OCI-LY3 (cell line): ENCODE results near the gene BBS2.

Experiments used
- H2AFZ ChIP-seq: fragments of 200-600, 300-600 bp; shearing (Covaris generic); 2 replicates; pipeline ENCODE4 v1.6.0; 2014; ENCODE audit warnings: antibody characterized with exemption, low read depth, low read length
- H3K27ac ChIP-seq: fragments of 200-600, 300-600 bp; sonication (generic); 2 replicates; pipeline ENCODE4 v1.5.1; 2014; ENCODE audit warnings: mild to moderate bottlenecking, low read length, moderate library complexity, mixed read lengths
- H3K27me3 ChIP-seq: fragments of 200-600, 300-600 bp; sonication (generic); 2 replicates; pipeline ENCODE4 v1.6.1; 2014; ENCODE audit warnings: low read depth, low read length, mixed read lengths
- H3K36me3 ChIP-seq: fragments of 200-600, 300-600 bp; sonication (generic); replicated peaks from 2 replicates; pipeline ENCODE3; 2014; ENCODE audit warnings: low read depth, low read length, mixed read lengths
- H3K4me1 ChIP-seq: fragments of 300-600, 200-600 bp; sonication (generic); 2 replicates; pipeline ENCODE4 v1.6.1; 2014; ENCODE audit warnings: low read length, mixed read lengths
- H3K4me2 ChIP-seq: fragments of 200-600, 300-600 bp; sonication (generic); 2 replicates; pipeline ENCODE4 v1.6.1; 2014; ENCODE audit warnings: low read length, mixed read lengths
- H3K4me3 ChIP-seq: fragments of 300-600, 200-600 bp; sonication (generic); 2 replicates; pipeline ENCODE4 v1.5.1; 2014; ENCODE audit warnings: antibody characterized with exemption, mild to moderate bottlenecking, low read length, moderate library complexity
- H3K79me2 ChIP-seq: fragments of 300-600, 200-600 bp; shearing (Covaris generic); 2 replicates; pipeline ENCODE4 v1.6.1; 2014; ENCODE audit warnings: mild to moderate bottlenecking, low read length, mixed read lengths
- H3K9ac ChIP-seq: fragments of 300-600, 200-600 bp; shearing (Covaris generic); 2 replicates; pipeline ENCODE4 v1.6.0; 2014; ENCODE audit warnings: mild to moderate bottlenecking, low read length, moderate library complexity
- H3K9me3 ChIP-seq: fragments of 200-600, 300-600 bp; shearing (Covaris generic); 2 replicates; pipeline ENCODE4 v1.6.1; 2014; ENCODE audit warnings: low read length, mixed read lengths; ENCODE audit not compliant: insufficient read depth
- H4K20me1 ChIP-seq: fragments of 200-600, 300-600 bp; sonication (generic); 2 replicates; pipeline ENCODE4 v1.6.1; 2016; ENCODE audit warnings: low read length, mixed read lengths; ENCODE audit not compliant: insufficient read depth
- CTCF ChIP-seq: fragments of 200-600, 300-600 bp; sonication (generic); IDR thresholded peaks from 2 replicates; pipeline ENCODE4 v1.5.1; 2014; ENCODE audit warnings: antibody characterized with exemption, low read length, low read depth
- EZH2phosphoT487 ChIP-seq: fragments of 200-600 bp; shearing (Covaris generic); IDR thresholded peaks from 2 replicates; pipeline ENCODE4 v1.6.1; 2018; ENCODE audit warnings: antibody characterized with exemption, mixed run types, low read depth

Gene BBS2

GRCh38 chr16:56542039-56542438, 22.2 kb upstream of the BBS2 start:
- Histone ChIP-seq H3K4me1 (0 out of 2 replicates have a peak, but pooled peaks cover 6% of the 10 kb centered on the region), H3K4me2 (no peak overlapping the region), H3K4me3 (no peak overlapping the region)

GRCh38 chr16:56539656-56540055, 19.8 kb upstream of the BBS2 start:
- peaks cover 18% of the 10 kb centered on the region; the same call in 1 of the 2 replicates for H3K27me3 ChIP-seq
- H3K4me2 ChIP-seq, result no peak overlapping the region
- H3K9me3 ChIP-seq, result no peaks in the 10 kb centered on the region
- H3K4me3 ChIP-seq, result no peak overlapping the region
- no peak overlapping the region for H3K9ac ChIP-seq
- H3K4me1 ChIP-seq, result 0 out of 2 replicates have a peak, but pooled peaks cover 6% of the 10 kb centered on the region
- no peak overlapping the region for H2AFZ ChIP-seq
- no peaks in the 10 kb centered on the region for H4K20me1 ChIP-seq
- no peak overlapping the region for H3K27ac ChIP-seq
- no peak for TF ChIP-seq EZH2phosphoT487
- H3K79me2 ChIP-seq, result no peaks in the 10 kb centered on the region
- H3K36me3 ChIP-seq, result no peaks in the 10 kb centered on the region

More at GRCh38 chr16:56542039-56542438, 22.2 kb upstream of the BBS2 start:
- H3K9ac ChIP-seq, result no peak overlapping the region
- H3K9me3 ChIP-seq, result no peaks in the 10 kb centered on the region
- no peaks in the 10 kb centered on the region for H3K79me2 ChIP-seq
- H4K20me1 ChIP-seq, result no peaks in the 10 kb centered on the region
- no peak overlapping the region for H2AFZ ChIP-seq
- no peak overlapping the region for H3K27ac ChIP-seq
- TF ChIP-seq CTCF, result no peak
- no peak for TF ChIP-seq EZH2phosphoT487
- H3K36me3 ChIP-seq, result no peaks in the 10 kb centered on the region
- peaks cover 19% of the 10 kb centered on the region; the same call in 1 of the 2 replicates for H3K27me3 ChIP-seq

GRCh38 chr16:56538331-56538730, 18.5 kb upstream of the BBS2 start:
- H4K20me1 ChIP-seq, result no peaks in the 10 kb centered on the region
- H3K9me3 ChIP-seq, result no peaks in the 10 kb centered on the region
- H3K4me3 ChIP-seq, result no peak overlapping the region
- no peaks in the 10 kb centered on the region for H3K79me2 ChIP-seq
- H3K4me2 ChIP-seq, result no peak overlapping the region
- 0 out of 2 replicates have a peak, but pooled peaks cover 6% of the 10 kb centered on the region for H3K4me1 ChIP-seq
- no peaks in the 10 kb centered on the region for H3K36me3 ChIP-seq
- H3K27me3 ChIP-seq, result peaks cover 21% of the 10 kb centered on the region
- TF ChIP-seq CTCF (no peak), EZH2phosphoT487 (no peak)
- H2AFZ ChIP-seq, result no peak overlapping the region
- no peak overlapping the region for H3K9ac ChIP-seq
- H3K27ac ChIP-seq, result no peak overlapping the region

GRCh38 chr16:56534847-56535383, 15.1 kb upstream of the BBS2 start:
- no peaks in the 10 kb centered on the region for H3K36me3 ChIP-seq
- H4K20me1 ChIP-seq, result no peaks in the 10 kb centered on the region
- H3K79me2 ChIP-seq, result no peaks in the 10 kb centered on the region
- peaks cover 15% of the 10 kb centered on the region for H3K27me3 ChIP-seq
- no peaks in the 10 kb centered on the region for H3K9me3 ChIP-seq
- H3K4me3 ChIP-seq, result no peak overlapping the region
- H3K4me1 ChIP-seq, result no peaks in the 10 kb centered on the region
- H3K27ac ChIP-seq, result no peak overlapping the region
- H3K4me2 ChIP-seq, result no peak overlapping the region
- no peak overlapping the region for H3K9ac ChIP-seq
- no peak for TF ChIP-seq EZH2phosphoT487
- TF ChIP-seq CTCF, result no peak
- no peak overlapping the region for H2AFZ ChIP-seq
